Measurements from ENCODE around the gene MSS51. TPM values are rescaled to one million over a fixed set of nuclear protein-coding genes. Genes with fewer than 3 reads are reported as not detected.

MSS51 gene
- 0.59 and 0.78 TPM in 2 replicates for total RNA-seq

GRCh38 chr10:73433538-73433867 lies at the start of gene MSS51:
MSS51 (minus strand) TSS chr10:73433561; CDS start chr10:73428284, 5,277 bp downstream.
- DNase-seq (ENCODE audit: low read depth, low spot score): no peak

GRCh38 chr10:73480158-73480557 lies 46.8 kb upstream of the MSS51 start:
- DNase-seq (ENCODE audit: low read depth, low spot score): no peak

- DNase-seq (ENCODE audit: low read depth, low spot score): no peak
Observed at GRCh38 chr10:73478636-73479035, 45.3 kb upstream of the MSS51 start.

- no peak for DNase-seq (ENCODE audit: low read depth, low spot score)
Observed at GRCh38 chr10:73471226-73471625, 37.9 kb upstream of the MSS51 start.

GRCh38 chr10:73469579-73469978 lies 36.2 kb upstream of the MSS51 start:
- DNase-seq (ENCODE audit: low read depth, low spot score): no peak

GRCh38 chr10:73467206-73467605 lies 33.8 kb upstream of the MSS51 start:
- no peak for DNase-seq (ENCODE audit: low read depth, low spot score)

- no peak for DNase-seq (ENCODE audit: low read depth, low spot score)
Observed at GRCh38 chr10:73465978-73466726, 32.8 kb upstream of the MSS51 start.

- DNase-seq (ENCODE audit: low read depth, low spot score): no peak
Observed at GRCh38 chr10:73460897-73461296, 27.5 kb upstream of the MSS51 start.

GRCh38 chr10:73459683-73460314 lies 26.4 kb upstream of the MSS51 start:
- no peak for DNase-seq (ENCODE audit: low read depth, low spot score)

GRCh38 chr10:73456187-73456890 lies 23.0 kb upstream of the MSS51 start:
- no peak for DNase-seq (ENCODE audit: low read depth, low spot score)

GRCh38 chr10:73449113-73449512 lies 15.8 kb upstream of the MSS51 start:
- no peak for DNase-seq (ENCODE audit: low read depth, low spot score)

- no peak for DNase-seq (ENCODE audit: low read depth, low spot score)
Observed at GRCh38 chr10:73448384-73448783, 15.0 kb upstream of the MSS51 start.

- no peak for DNase-seq (ENCODE audit: low read depth, low spot score)
Observed at GRCh38 chr10:73446926-73447325, 13.6 kb upstream of the MSS51 start.

GRCh38 chr10:73444457-73444856 lies 11.1 kb upstream of the MSS51 start:
- DNase-seq (ENCODE audit: low read depth, low spot score): no peak

GRCh38 chr10:73439605-73440312 lies 6.4 kb upstream of the MSS51 start:
- DNase-seq (ENCODE audit: low read depth, low spot score): no peak

GRCh38 chr10:73439055-73439454 lies 5.7 kb upstream of the MSS51 start:
- no peak for DNase-seq (ENCODE audit: low read depth, low spot score)

GRCh38 chr10:73432646-73433537 lies 469 bp downstream of the MSS51 start:
- DNase-seq (ENCODE audit: low read depth, low spot score): no peak

- no peak for DNase-seq (ENCODE audit: low read depth, low spot score)
Observed at GRCh38 chr10:73426318-73426717, 7.0 kb downstream of the MSS51 start.

- no peak for DNase-seq (ENCODE audit: low read depth, low spot score)
Observed at GRCh38 chr10:73424478-73424877, 8.9 kb downstream of the MSS51 start.

- DNase-seq (ENCODE audit: low read depth, low spot score): no peak
Observed at GRCh38 chr10:73423309-73423708, 10.1 kb downstream of the MSS51 start.

GRCh38 chr10:73416571-73416970 lies 16.8 kb downstream of the MSS51 start:
- no peak for DNase-seq (ENCODE audit: low read depth, low spot score)
